Esophagus muscularis mucosa (tissue), 4 donors: ENCODE data around the gene RAI1. TPM values are rescaled to one million over a fixed set of nuclear protein-coding genes. Genes with fewer than 3 reads are reported as not detected.

Experiments
- DNase-seq: peaks from one replicate; pipeline ENCODE4 v3.0.0-alpha.2; 2017; ENCODE audit errors: extremely low spot score
- H3K27ac ChIP-seq, 4 donors: fragments of 200-600 bp; sonication (generic); replicated peaks in 1 of 4; 1 replicate in 3 of 4; 2 replicates in 1 of 4; pipeline ENCODE4 v1.5.1; 2016 to 2019; ENCODE audit warnings: mild to moderate bottlenecking in 1 of 4
- H3K27me3 ChIP-seq, 4 donors: fragments of 200-600 bp; sonication (generic); one replicate each; pipeline versions ENCODE4 v1.5.1 to v1.6.0; 2016 to 2019
- H3K36me3 ChIP-seq, 4 donors: fragments of 200-600 bp; sonication (generic); one replicate each; pipeline ENCODE4 v1.5.1; 2016 to 2019
- H3K4me1 ChIP-seq, 4 donors: fragments of 200-600 bp; sonication (generic); one replicate each; pipeline ENCODE4 v1.5.1; 2016 to 2019
- H3K4me3 ChIP-seq, 4 donors: fragments of 200-600 bp; sonication (generic); 1 replicate in 2 of 4; 2 replicates in 2 of 4; pipeline ENCODE4 v1.5.1; 2016 to 2019; ENCODE audit warnings: mild to moderate bottlenecking in 4 of 4, moderate library complexity in 1 of 4
- H3K9me3 ChIP-seq, 4 donors: fragments of 200-600 bp; sonication (generic); 1 replicate in 3 of 4; 2 replicates in 1 of 4; pipeline ENCODE4 v1.5.1; 2016 to 2019
- EP300 ChIP-seq: sonication (generic); formaldehyde crosslinking; IDR thresholded peaks from one replicate; pipeline ENCODE4 v1.6.1; 2017; ENCODE audit warnings: antibody characterized with exemption
- POLR2A ChIP-seq: fragments of 450-650 bp; IDR thresholded peaks from one replicate; pipeline ENCODE4 v1.6.1; 2017; ENCODE audit warnings: antibody characterized with exemption, moderate library complexity, mild to moderate bottlenecking, low read depth
- POLR2AphosphoS5 ChIP-seq, 2 donors: sonication (generic); formaldehyde crosslinking; IDR thresholded peaks; one replicate each; pipeline ENCODE4 v1.6.1; 2017; ENCODE audit warnings: antibody characterized with exemption in 2 of 2
- WGBS: methylation state at CpG from one replicate; pipeline ENCODE4 v1.1.5; 2018; 5-methylcytosine and 5-hydroxymethylcytosine counted together
- intact Hi-C: fragments of 100-400 bp; cut with DNase I; formaldehyde crosslinking; loops from one replicate; pipeline ENCODE4 v1.15.1; 2023
- total RNA-seq, 4 donors: library from RNA; depleted of rRNA; stranded (reverse); fragments of >200 nt; gene quantifications; one replicate each; pipeline versions ENCODE4 v1.1.0 to v1.2.1, GENCODE V29; 2016
- TF ChIP-seq, protein P1 (sequence below), 3 experiments: fragments of 200-600 bp in 2 of 3; fragments of 450-650 bp in 1 of 3; sonication (generic) in 2 of 3; IDR thresholded peaks; one replicate each; pipeline ENCODE4 v1.5.1; 2017 to 2019; ENCODE audit warnings: antibody characterized with exemption in 3 of 3, mild to moderate bottlenecking in 2 of 3, moderate library complexity in 1 of 3

Gene RAI1
- total RNA-seq, 4 donors from 2014 or later = 18.7 to 41.3 (median 28.3) TPM

DNA sequence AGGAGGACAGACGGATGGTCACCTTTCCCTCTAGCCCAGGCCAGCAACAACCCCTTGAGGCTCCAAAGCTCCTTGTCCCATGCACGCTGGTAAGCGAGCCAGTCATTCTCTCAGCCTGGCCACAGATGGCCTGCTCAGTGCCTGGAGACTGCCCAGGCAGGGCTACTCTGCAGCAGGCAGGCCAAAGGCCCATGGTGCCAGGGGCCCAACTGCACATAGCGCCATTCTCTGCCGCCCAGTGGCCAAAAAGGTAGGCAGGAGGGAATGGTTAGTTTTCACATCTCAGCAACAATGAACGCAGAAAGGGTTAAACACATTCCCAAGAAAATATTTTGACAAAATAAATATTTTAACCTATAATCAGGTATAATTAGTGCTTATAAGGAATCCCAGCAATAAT, 163.2 kb downstream of the RAI1 start:
- Histone ChIP-seq H3K27me3 (no peaks in the 10 kb centered on the region), H3K9me3 (no peaks in the 10 kb centered on the region), H3K27ac (no peak overlapping the region), H3K4me1 (peaks cover 34 to 51% (median 45%) of the 10 kb centered on the region in 4 donors), H3K36me3 (peaks cover 0 to 29% (median 20%) of the 10 kb centered on the region in 4 donors), H3K4me3 (no peak overlapping the region)
- TF ChIP-seq, protein P1, sequence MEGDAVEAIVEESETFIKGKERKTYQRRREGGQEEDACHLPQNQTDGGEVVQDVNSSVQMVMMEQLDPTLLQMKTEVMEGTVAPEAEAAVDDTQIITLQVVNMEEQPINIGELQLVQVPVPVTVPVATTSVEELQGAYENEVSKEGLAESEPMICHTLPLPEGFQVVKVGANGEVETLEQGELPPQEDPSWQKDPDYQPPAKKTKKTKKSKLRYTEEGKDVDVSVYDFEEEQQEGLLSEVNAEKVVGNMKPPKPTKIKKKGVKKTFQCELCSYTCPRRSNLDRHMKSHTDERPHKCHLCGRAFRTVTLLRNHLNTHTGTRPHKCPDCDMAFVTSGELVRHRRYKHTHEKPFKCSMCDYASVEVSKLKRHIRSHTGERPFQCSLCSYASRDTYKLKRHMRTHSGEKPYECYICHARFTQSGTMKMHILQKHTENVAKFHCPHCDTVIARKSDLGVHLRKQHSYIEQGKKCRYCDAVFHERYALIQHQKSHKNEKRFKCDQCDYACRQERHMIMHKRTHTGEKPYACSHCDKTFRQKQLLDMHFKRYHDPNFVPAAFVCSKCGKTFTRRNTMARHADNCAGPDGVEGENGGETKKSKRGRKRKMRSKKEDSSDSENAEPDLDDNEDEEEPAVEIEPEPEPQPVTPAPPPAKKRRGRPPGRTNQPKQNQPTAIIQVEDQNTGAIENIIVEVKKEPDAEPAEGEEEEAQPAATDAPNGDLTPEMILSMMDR (IDR thresholded peaks at IDR 0.05) = no peak
- TF ChIP-seq EP300 = no peak
- no peak for TF ChIP-seq POLR2AphosphoS5 (IDR thresholded peaks at IDR 0.05)
- no peak for TF ChIP-seq POLR2A
- DNase-seq = no peak
- intact Hi-C loops = no loop called here
- 86% methylated on average over 6 of the region's 6 CpGs for WGBS

DNA sequence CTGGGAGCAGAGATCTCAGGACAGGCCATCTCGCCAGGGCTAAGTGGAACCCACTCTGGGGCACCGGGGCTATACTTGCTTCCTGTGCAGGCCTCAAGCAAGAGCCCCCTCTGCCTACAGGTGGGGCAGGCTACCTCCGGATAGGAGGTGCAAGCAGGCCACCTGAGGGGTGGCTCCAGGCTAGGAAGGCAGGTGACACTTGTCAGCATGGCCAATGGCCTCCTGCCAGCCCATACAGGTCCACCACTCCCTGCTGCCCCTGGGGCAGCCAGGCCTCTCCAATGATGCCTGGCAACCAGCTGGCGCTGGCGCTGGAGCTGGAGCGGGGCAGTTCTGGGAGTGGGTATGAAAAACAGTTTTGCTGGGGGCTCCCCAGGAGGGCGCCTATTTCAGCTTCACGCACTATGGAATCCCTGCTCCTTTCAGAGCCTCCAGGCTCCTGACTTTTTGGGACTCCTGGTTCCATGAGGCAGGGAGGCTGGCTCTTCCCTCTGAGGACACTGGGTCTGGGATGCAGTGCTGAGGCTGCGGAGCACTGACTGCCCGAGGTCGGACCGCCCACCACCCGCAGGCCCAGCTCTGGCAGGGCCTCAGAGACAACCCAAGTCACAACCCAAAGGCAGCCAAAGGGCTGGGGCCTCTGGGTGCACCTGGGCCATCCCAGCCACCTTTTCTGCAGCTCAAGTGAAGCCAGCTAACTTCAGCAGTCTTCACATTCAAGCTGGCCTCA, 164.0 kb downstream of the RAI1 start:
- no peak for DNase-seq
- Histone ChIP-seq H3K4me1 (peaks cover 34 to 51% (median 47%) of the 10 kb centered on the region in 4 donors), H3K9me3 (no peaks in the 10 kb centered on the region), H3K36me3 (peaks cover 0 to 29% (median 20%) of the 10 kb centered on the region in 4 donors), H3K27ac (no peak overlapping the region), H3K4me3 (no peak overlapping the region), H3K27me3 (no peaks in the 10 kb centered on the region)
- no peak for TF ChIP-seq POLR2AphosphoS5 (IDR thresholded peaks at IDR 0.05)
- TF ChIP-seq POLR2A = no peak
- TF ChIP-seq, protein P1 (IDR thresholded peaks at IDR 0.05) = no peak
- no peak for TF ChIP-seq EP300
- intact Hi-C loops = no loop called here
- WGBS = 89% methylated on average over 5 of the region's 13 CpGs

- H3K36me3 ChIP-seq = peaks cover 0 to 29% (median 20%) of the 10 kb centered on the region in 4 donors
- H3K4me3 ChIP-seq = no peak overlapping the region
- intact Hi-C loops = no loop called here
- no peaks in the 10 kb centered on the region for H3K27me3 ChIP-seq
- no peaks in the 10 kb centered on the region for H3K9me3 ChIP-seq
- WGBS = 84% methylated on average over 8 of the region's 8 CpGs
- TF ChIP-seq POLR2A = no peak
- TF ChIP-seq EP300 = no peak
- TF ChIP-seq POLR2AphosphoS5 (IDR thresholded peaks at IDR 0.05) = no peak
- TF ChIP-seq, protein P1 (IDR thresholded peaks at IDR 0.05) = no peak
- no peak overlapping the region for H3K27ac ChIP-seq
- H3K4me1 ChIP-seq = peaks cover 34 to 51% (median 47%) of the 10 kb centered on the region in 4 donors
- DNase-seq = no peak
Observed at GRCh38 chr17:17846003-17846402, 164.7 kb downstream of the RAI1 start.

GRCh38 chr17:17846645-17847044, 165.4 kb downstream of the RAI1 start:
- peaks cover 0 to 29% (median 20%) of the 10 kb centered on the region in 4 donors for H3K36me3 ChIP-seq
- DNase-seq = no peak
- H3K9me3 ChIP-seq = no peaks in the 10 kb centered on the region
- TF ChIP-seq, protein P1 (IDR thresholded peaks at IDR 0.05) = no peak
- TF ChIP-seq EP300 = no peak
- TF ChIP-seq POLR2A = no peak
- no peak for TF ChIP-seq POLR2AphosphoS5 (IDR thresholded peaks at IDR 0.05)
- WGBS = 100% methylated on average over 6 of the region's 8 CpGs
- H3K4me1 ChIP-seq = peaks cover 33 to 51% (median 45%) of the 10 kb centered on the region in 4 donors
- H3K27ac ChIP-seq = no peak overlapping the region
- intact Hi-C loops = no loop called here
- H3K27me3 ChIP-seq = no peaks in the 10 kb centered on the region
- H3K4me3 ChIP-seq = no peak overlapping the region
